AG08395 (cell line): Measurements from ENCODE around the gene FBN1.

Experiments
- DNase-seq: peaks from one replicate; pipeline ENCODE4 v3.0.0; 2012; ENCODE audit warnings: mixed read lengths, low spot score

The FBN1 gene

GRCh38 chr15:48469271-48469670 is 176.2 kb downstream of the FBN1 start:
- no peak for DNase-seq

GRCh38 chr15:48467801-48468200 is 177.7 kb downstream of the FBN1 start:
- no peak for DNase-seq

GRCh38 chr15:48466820-48467219 is 178.7 kb downstream of the FBN1 start:
- DNase-seq, result no peak

GRCh38 chr15:48466079-48466478 is 179.4 kb downstream of the FBN1 start:
- DNase-seq, result no peak

- no peak for DNase-seq
These were observed 180.1 kb downstream of the FBN1 start for GRCh38 chr15:48465410-48465809.

GRCh38 chr15:48463366-48463880 is 182.1 kb downstream of the FBN1 start:
- DNase-seq, result no peak

GRCh38 chr15:48462688-48463087 is 182.8 kb downstream of the FBN1 start:
- DNase-seq, result no peak

GRCh38 chr15:48459571-48460442 is 185.7 kb downstream of the FBN1 start:
- DNase-seq, result peak; percentile 58

GRCh38 chr15:48458876-48459275 is 186.6 kb downstream of the FBN1 start:
- DNase-seq, result peak; percentile 14

- DNase-seq, result no peak
These were observed 189.4 kb downstream of the FBN1 start for GRCh38 chr15:48456134-48456533.

GRCh38 chr15:48451736-48452135 is 193.8 kb downstream of the FBN1 start:
- DNase-seq, result no peak

- DNase-seq, result no peak
These were observed 194.3 kb downstream of the FBN1 start for GRCh38 chr15:48451241-48451640.

GRCh38 chr15:48449734-48450133 is 195.8 kb downstream of the FBN1 start:
- no peak for DNase-seq

- peak; percentile 71 for DNase-seq
These were observed 197.9 kb downstream of the FBN1 start for GRCh38 chr15:48447657-48448056.

- no peak for DNase-seq
These were observed 198.5 kb downstream of the FBN1 start for GRCh38 chr15:48447058-48447457.

- DNase-seq, result no peak
These were observed 203.5 kb downstream of the FBN1 start for GRCh38 chr15:48442011-48442410.

- DNase-seq, result peak; percentile 83
These were observed 205.4 kb downstream of the FBN1 start for GRCh38 chr15:48440084-48440483.

GRCh38 chr15:48437178-48437577 is 208.3 kb downstream of the FBN1 start:
- peak; percentile 56 for DNase-seq

GRCh38 chr15:48435321-48435720 is 210.2 kb downstream of the FBN1 start:
- DNase-seq, result no peak

- peak; percentile 62 for DNase-seq
These were observed 212.2 kb downstream of the FBN1 start for GRCh38 chr15:48433226-48433886.

- no peak for DNase-seq
These were observed 212.8 kb downstream of the FBN1 start for GRCh38 chr15:48432688-48433087.

- DNase-seq, result peak; percentile 87
These were observed 217.5 kb downstream of the FBN1 start for GRCh38 chr15:48427960-48428547.

GRCh38 chr15:48427479-48427878 is 218.0 kb downstream of the FBN1 start:
- DNase-seq, result no peak
